ENCODE measurements around the gene ST8SIA6. TPM values are rescaled to one million over a fixed set of nuclear protein-coding genes. Genes with fewer than 3 reads are reported as not detected.

ST8SIA6 gene
- total RNA-seq, 2 donors from 2014 or later = 1.5 to 8.9 TPM

- Histone ChIP-seq H3K4me1 (ENCODE audit: control insufficient read depth in 1 of 2, low read depth in 2 of 2) (no peaks in the 10 kb centered on the region), H3K27ac (no peak overlapping the region), H3K36me3 (no peaks in the 10 kb centered on the region), H3K4me3 (no peak overlapping the region), H3K9me3 (no peaks in the 10 kb centered on the region), H3K27me3 (replicated peaks; ENCODE audit: insufficient read depth) (no peaks in the 10 kb centered on the region)
- no peak for TF ChIP-seq CTCF (IDR thresholded peaks at IDR 0.05)
- ATAC-seq (ENCODE audit: insufficient number of reproducible peaks, low FRiP score, low read depth) (no peak), DNase-seq (ENCODE audit: low spot score) (no peak)
Measured at GRCh38 chr10:17276756-17277424, 177.5 kb downstream of the ST8SIA6 start.

- H3K36me3 ChIP-seq = no peaks in the 10 kb centered on the region
- H3K4me3 ChIP-seq = no peak overlapping the region
- no peak for TF ChIP-seq CTCF (IDR thresholded peaks at IDR 0.05)
- no peaks in the 10 kb centered on the region for H3K9me3 ChIP-seq
- no peaks in the 10 kb centered on the region for H3K4me1 ChIP-seq (ENCODE audit: control insufficient read depth in 1 of 2, low read depth in 2 of 2)
- no peak overlapping the region for H3K27ac ChIP-seq
- H3K27me3 ChIP-seq (replicated peaks; ENCODE audit: insufficient read depth) = no peaks in the 10 kb centered on the region
- ATAC-seq (ENCODE audit: insufficient number of reproducible peaks, low FRiP score, low read depth) (no peak), DNase-seq (ENCODE audit: low spot score) (no peak)
Measured at GRCh38 chr10:17273403-17273802, 181.0 kb downstream of the ST8SIA6 start.

- DNase-seq (ENCODE audit: low spot score) = no peak
- Histone ChIP-seq H3K4me1 (ENCODE audit: control insufficient read depth in 1 of 2, low read depth in 2 of 2) (no peaks in the 10 kb centered on the region), H3K27ac (no peak overlapping the region), H3K27me3 (replicated peaks; ENCODE audit: insufficient read depth) (no peaks in the 10 kb centered on the region), H3K36me3 (no peaks in the 10 kb centered on the region), H3K4me3 (no peak overlapping the region), H3K9me3 (no peaks in the 10 kb centered on the region)
- no peak for ATAC-seq (ENCODE audit: insufficient number of reproducible peaks, low FRiP score, low read depth)
- no peak for TF ChIP-seq CTCF (IDR thresholded peaks at IDR 0.05)
Measured at GRCh38 chr10:17272648-17273047, 181.7 kb downstream of the ST8SIA6 start.

Other genes starting within 250 kb of the ST8SIA6 start
- gene VIM, start 226.4 kb downstream of the ST8SIA6 start, total RNA-seq = 1,000 to 10,000 TPM; 5,884 to 8,033 TPM
- 100 to 1,000 TPM in 1 of 2 donors, 10 to 100 TPM in 1; 82.2 to 109 TPM for gene HACD1, start 162.8 kb upstream of the ST8SIA6 start, total RNA-seq
- gene STAM, start 189.6 kb upstream of the ST8SIA6 start, total RNA-seq = 10 to 100 TPM; 26.1 to 28.4 TPM

All from thoracic aorta (tissue), 2 donors.